ENCODE data around the gene S100G.
"Not testable (repeated sequence)": the region's sequence is repeated elsewhere in the genome, so short reads cannot be mapped to it uniquely, and the experiment has no call there.

Gene S100G, protein sequence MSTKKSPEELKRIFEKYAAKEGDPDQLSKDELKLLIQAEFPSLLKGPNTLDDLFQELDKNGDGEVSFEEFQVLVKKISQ

DNA sequence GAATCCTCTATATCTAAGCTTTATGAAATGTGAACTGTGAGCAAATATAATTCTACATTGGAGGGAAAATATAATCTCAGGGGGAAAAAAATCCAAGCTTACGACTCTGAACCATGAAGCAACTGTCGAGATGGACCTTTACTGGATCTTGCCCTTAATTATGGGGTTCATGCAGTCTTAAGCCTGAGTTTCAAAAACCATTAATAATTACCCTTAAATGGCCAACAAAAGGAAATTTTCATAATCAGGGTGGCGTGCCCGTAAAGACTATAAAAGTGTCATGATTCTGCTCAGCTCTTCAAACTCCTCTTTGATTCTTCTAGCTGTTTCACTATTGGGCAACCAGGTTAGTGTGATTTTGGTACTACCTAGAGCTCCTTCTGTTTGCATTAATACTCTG is at the start of gene S100G:
S100G (plus strand) TSS at position 301 of the 400 bp plus-strand sequence. CDS start 849 bp downstream, outside the sequence.
- DNase-seq (ENCODE audit: low read depth in 3 of 3): no peak

DNA sequence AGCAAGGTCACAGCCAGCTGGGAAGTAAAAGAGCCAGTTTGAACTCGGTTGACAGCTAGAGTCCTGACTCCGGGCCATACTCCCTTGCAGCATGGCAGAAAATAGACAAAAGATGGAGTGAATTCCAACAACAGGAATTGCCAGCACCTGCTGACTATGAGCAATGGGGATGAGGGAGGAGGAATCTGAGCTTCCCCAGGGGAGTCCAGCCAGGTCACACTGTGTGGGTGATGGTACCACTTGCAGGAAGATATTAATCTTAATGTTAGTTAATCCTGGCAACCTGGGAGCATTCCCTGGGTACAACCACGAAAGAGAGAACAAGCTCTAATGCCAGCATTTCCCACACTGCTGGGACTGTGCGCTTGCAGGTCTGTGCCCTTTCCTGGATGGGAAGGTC is 48.1 kb upstream of the S100G start:
- no peak for DNase-seq (ENCODE audit: low read depth in 3 of 3)

DNA sequence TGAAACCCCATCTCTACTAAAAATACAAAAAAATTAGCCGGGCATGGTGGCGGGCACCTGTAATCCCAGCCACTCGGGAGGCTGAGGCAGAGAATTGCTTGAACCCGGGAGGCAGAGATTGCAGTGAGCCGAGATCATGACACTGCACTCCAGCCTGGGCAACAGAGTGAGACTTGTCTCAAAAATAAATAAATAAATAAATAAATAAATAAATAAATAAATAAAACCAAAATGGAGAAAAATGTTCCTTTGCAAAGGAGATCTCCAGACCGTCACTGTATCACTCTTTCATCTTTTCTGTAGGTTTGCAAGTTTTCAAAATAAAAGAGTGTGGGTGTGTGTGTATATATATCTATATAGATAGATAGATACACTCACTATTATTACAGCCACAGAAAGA is 46.7 kb upstream of the S100G start:
- DNase-seq (ENCODE audit: low read depth in 3 of 3): not testable (repeated sequence)

DNA sequence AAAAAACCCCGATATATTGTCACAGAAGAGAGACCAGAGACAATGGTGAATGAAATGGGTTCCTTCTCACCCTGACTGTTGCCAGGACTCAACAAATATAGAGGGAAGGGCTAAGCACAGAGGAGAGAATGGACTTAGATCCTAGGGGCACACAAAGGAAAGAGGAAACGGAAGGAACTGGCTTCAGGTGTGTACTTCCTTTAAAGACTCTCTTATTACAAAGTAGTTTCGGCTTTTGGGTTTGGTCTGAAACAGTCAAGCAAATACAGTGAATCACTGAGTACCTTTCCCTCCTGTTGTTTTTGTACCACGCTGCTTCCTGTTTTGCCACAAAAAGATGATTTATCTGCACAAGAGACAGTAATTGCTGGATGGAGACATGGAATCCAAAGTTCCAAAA is 46.1 kb upstream of the S100G start:
- no peak for DNase-seq (ENCODE audit: low read depth in 3 of 3)

DNA sequence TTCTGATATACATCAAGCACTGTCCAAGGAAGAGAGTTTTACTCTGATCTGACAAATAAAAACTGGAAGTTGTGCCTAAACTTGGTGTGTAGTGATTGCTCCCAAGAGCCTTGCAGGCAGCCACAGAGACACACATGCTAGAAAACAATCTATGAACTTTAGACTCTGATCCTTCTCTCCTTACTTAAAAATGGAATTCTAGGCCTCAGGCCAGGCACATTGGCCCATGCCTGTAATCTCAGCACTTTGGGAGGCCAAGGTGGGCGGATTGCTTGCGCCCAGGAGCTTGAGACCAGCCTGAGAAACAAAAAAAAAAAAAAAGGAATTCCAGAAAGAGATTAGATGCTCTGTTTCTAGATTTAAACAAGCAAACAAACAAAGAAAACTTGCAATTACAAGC is 45.6 kb upstream of the S100G start:
- DNase-seq (ENCODE audit: low read depth in 3 of 3): no peak

DNA sequence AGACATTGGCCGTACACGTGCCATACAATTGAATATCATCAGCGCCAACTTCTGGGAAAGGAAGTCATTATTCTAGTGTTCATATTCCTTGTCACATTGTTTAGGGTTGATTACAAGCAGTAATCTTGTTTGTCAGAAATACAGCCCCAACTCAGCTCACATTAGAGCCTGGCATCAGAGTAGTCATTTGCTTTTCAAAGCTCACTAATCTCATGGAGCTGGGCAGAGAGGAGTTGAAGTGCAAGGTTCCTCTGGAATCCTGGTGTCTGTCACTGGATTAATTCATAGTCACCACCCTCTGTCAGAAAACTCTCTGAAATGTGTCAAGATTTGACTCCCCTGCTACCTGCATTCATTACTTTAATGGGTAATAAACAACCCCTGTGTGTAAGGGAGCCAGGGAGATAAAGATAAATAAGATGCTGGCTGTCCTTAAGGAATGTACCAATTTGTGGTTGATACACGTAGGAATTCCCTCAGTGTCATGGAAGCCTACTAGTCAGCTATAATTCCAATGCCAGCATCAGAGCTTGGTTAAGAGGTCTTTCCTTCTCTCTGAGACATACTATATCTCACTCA is 43.7 kb upstream of the S100G start:
- DNase-seq (ENCODE audit: low read depth in 3 of 3): no peak

DNA sequence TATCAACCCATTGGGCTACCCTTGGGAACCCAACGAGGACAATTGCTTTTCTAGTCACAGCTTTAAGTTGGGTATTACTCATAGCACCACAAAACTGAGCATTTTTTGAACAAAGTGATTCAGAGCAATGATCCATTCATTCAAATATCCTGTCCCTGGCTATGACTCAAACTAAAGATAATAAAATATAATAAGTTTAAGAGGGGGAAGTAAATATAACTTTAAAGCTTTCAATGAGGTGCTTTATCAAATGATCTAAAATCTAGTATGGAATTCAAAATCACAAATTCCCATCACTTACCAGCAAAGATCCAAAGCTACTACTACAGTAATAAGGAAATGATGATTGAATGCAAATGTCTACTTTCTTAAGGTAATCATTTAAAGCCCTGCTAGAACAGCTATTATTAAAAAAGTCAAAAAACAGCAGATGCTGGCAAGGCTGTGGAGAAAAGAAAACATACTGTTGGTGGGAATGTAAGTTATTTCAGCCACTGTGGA is 39.8 kb upstream of the S100G start:
- no peak for DNase-seq (ENCODE audit: low read depth in 3 of 3)

DNA sequence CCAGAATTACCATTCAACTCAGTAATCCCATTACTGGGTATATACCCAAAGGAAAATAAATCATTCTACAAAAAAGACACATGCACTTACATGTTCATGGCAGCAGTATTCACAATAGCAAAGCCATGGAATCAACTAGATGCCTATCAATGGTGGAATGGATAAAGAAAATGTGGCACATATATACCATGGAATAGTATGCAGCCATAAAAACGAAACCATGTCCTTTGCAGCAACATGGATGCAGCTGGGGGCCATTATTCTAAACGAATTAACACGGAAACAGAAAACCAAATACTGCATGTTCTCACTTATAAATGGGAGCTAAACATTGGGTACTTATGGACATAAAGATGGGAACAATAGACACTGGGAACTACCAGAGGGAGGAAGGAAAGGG is 39.3 kb upstream of the S100G start:
- not testable (repeated sequence) for DNase-seq (ENCODE audit: low read depth in 3 of 3)

DNA sequence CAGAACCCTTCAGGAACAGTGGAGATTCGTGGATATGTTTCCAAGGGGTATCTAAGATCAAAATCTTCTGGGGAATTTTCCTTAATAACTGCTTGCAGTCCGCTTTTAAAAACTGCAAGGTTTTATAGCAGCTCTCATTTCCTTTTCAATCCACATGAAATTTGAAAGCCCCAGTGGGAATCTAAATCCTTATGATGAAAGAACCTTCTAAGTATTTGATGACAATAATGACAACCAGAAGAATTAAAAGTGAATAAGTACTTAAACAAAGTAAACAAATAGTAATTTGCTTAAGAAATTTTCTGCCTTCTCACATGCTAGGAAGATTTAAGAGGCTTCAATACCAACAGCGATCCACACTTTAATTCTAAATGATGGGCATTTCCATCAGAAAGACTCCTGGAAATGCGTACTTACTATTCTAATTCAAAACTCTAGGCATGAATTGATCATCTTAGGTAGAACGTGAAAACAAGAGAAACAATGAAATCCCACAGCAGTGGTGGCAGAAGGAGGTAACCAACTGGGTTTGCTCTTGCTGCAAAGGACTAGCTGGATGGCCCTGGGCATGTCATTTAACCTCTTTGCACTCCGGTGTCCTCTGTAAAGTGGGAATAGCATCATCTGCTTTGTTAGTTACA is 37.6 kb upstream of the S100G start:
- no peak for DNase-seq (ENCODE audit: low read depth in 3 of 3)

DNA sequence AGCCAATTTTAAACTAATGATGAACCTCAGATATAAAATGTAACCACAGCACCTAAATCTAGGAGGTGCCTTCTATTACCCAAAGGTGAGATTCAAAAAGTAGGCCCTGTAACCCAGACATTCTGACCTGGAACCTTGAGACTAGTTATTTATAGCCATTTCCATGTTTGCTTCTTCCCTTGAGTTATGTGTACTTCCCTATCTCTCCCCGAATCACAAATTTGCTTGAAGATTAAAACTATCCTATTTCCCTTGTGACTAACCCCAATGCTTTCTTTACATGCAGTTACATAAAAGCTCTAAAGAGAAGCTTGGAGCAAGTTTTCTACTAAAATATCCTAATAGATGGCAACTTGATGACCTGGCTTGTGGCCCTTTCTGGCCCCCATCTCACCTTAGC is 32.6 kb upstream of the S100G start:
- no peak for DNase-seq (ENCODE audit: low read depth in 3 of 3)

DNA sequence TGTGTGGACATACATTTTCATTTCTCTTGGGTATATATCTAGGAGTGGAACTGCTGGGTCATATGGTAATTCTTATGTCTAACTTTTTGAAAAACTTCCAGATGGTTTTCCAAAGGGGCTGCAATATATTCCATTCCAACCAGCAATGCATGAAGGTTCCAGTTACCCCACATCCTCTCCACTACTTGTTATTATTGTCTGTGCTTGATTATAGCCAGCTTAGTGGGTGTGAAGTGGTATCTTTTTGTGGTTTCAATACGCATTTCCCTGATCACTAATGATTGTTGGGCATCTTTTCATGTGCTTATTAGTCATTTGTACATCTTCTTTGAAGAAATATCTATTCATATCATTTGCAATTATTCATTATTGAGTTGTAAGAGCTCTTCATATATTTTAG is 31.5 kb upstream of the S100G start:
- DNase-seq (ENCODE audit: low read depth in 3 of 3): no peak

DNA sequence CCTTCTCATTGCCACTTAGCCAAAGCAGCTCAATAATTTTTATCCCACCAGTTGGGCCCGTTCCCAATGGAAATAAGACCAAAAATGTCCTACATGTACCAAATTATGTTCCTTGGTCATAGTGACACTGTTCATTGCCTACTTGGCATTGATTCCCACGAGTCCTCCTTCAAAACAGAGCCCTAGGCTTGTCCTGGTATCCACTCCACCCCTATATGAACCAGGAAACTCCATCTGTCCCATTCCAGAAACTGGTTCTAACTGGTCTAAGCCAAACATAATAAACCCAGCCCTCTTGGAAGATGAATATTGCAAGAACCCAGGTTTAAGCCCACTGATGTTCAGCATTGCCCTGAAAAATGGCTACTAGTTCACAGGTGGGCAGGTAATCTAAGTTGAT is 30.9 kb upstream of the S100G start:
- DNase-seq (ENCODE audit: low read depth in 3 of 3): no peak

DNA sequence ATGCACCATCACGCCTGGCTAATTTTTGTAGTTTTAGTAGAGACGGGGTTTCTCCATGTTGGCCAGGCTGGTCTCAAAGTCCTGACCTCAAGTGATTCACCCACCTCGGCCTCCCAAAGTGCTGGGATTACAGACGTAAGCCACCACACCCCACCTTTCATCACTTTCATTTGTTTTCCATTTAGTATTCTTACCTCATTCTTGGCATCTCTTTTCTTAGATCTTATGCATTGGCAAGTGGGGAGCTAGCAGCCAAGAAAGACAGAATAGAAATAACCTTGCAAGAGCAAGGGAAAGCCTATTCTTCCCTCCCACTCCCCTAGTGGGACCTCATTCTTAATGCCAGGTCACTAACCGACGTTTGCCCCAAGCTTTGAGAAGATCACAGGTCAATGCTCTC is 21.4 kb upstream of the S100G start:
- not testable (repeated sequence) for DNase-seq (ENCODE audit: low read depth in 3 of 3)

DNA sequence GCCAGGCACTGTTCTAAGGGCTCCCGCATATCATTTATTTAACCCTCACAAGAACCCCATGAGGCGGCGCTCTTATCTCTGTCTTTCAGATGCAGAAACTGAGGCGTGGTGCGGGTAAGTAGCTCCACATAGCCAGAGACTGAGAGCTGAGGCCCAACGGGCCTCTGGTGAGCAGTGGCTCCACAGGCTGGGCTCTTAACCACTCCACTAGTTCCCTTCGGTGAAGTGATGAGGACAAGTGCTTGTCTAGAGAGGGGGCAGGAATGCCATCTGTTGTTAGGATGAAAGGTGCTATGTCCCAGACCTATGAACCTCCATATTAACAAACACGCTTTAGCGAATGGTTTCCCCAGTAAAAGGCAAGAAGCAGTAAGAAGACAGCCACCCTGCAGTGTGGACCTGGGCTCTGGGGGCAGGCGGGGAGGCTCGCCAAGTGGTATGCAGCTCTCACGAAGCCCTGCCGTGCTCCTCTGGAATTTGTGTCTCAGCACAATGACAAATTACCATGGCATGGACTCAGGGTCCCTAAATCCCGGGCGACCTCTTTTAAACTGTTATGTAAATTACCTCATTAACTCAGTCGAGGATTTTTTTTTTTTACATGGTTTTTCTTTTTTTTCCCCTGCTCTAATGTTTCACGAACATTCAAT is 20.9 kb upstream of the S100G start:
- DNase-seq (ENCODE audit: low read depth in 3 of 3): no peak

DNA sequence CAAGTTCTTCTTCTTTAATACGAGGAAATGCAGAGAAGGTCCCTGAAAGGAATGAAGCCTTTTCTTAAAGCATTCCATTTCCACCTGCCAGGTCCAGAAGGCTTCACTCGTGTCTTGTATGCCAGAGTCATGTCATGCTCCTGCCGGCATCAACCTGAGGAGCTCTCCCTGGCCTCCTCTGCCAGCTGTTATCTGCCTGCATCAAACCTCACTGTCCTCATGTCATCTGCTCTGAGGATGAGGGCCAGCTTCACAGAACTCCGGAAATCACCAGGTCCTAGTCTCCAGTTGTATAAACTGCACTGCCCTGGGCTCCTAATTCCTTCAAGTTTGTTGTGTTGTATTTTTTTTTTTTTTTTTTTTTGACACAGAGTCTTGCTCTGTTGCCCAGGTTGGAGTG is 20.0 kb upstream of the S100G start:
- DNase-seq (ENCODE audit: low read depth in 3 of 3): no peak

DNA sequence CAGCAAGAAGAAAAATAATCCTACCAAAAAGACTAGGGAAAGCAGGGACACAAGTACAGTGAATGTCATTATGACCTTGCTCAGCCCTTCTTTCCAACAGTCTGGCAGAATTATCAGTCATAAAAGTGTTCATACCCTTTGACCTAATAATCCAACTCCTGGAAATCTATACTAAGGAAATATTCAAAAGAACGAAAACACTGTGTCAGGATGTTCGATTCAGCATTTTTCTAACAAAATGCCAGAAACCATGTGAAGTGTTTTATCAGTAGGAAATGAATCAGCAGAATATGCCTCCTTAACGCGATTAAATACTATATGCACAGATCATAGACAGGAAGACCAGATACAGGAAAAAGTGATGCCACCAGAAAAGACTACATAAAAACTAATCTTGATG is 16.2 kb upstream of the S100G start:
- no peak for DNase-seq (ENCODE audit: low read depth in 3 of 3)

DNA sequence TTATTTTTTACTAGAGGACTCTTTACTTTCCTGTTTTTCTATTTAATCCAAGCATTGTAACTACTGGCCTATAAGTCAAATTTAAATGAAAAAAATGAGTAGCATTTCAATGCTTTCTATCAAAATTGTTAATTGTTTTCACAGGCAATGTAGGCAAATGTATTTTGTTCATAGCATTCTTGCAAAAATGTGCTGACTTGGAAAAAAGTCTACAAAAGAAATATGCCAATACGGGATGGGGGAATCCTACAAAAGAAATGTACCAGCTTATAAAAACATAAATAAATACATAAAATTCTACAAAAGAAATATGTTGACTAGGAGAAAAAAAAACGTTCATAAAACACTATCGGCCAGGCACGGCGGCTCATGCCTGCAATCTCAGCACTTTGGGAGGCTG is 14.9 kb upstream of the S100G start:
- no peak for DNase-seq (ENCODE audit: low read depth in 3 of 3)

DNA sequence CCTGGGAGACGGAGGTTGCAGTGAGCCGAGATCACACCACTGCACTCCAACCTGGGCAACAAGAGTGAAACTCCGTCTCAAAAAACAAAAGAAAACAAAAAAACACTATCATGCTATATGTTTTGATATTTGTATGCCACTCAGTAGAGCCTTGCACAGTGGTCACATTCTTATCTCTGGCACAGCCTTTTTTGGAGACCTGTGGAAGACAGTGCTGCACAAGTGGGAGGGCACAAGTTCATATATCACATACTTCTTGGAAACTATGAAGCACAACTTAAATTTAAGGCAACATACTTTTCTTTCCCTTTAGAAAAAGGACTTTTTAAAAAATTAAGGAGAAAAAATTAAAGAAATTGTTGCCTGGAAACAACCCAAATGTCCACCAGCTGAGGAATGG is 14.4 kb upstream of the S100G start:
- DNase-seq (ENCODE audit: low read depth in 3 of 3): no peak

DNA sequence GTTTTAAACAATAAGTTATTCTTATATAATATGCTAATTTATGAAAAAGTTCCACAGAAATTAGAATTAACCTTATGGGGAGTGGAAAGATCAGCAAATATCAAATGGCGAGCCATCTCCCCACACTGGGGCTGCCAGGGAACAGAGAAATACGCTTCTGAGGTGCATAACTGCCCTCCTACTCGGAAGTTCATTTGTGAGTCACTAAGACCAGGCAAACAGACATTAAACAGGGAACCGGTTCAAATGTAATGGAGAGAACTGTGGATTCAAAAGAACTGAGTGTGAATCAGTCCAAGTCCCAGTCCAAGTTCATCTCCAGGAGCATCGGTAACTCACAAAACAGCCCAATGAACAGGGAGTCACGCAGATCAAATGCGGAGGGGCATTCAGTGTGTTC is 11.4 kb upstream of the S100G start:
- no peak for DNase-seq (ENCODE audit: low read depth in 3 of 3)

DNA sequence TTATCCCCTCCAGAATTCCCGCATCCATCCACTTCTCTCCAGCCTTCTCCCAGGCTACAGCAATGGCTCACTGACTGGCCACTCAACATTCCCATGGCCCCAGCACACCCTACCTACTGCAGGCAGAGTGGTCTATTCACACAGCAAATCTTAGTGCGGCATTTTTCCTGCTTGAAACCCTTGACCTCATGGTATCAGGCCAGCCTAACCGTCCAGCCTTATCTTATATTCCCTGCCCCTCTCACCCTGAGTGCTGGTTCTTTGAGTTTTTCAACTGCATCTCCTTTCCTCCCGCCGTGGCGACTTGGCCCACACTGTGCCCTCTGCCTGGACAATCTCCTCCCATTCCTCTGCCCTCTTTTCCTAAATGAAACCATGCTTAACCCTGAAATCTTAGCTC is 10.0 kb upstream of the S100G start:
- DNase-seq (ENCODE audit: low read depth in 3 of 3): no peak

DNA sequence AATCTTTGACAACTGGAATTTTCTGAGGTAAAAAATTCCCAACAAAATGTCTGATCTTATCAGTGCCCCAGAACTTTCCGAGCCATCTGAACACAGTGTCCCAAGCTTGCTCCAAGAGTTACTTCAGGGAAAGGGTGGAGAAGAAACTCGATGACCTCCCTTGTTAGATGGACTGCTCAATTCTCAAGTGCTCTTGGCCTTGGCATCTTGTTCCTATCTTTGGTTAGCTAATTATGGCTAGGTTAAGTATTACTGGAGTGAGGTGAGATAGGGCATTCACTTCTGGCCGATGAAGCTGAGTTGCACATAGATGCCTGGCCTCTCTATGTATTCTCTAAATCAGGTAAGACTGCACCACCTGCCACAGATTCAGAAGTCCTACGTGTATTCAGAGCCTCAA is 9.1 kb upstream of the S100G start:
- DNase-seq (ENCODE audit: low read depth in 3 of 3): no peak

DNA sequence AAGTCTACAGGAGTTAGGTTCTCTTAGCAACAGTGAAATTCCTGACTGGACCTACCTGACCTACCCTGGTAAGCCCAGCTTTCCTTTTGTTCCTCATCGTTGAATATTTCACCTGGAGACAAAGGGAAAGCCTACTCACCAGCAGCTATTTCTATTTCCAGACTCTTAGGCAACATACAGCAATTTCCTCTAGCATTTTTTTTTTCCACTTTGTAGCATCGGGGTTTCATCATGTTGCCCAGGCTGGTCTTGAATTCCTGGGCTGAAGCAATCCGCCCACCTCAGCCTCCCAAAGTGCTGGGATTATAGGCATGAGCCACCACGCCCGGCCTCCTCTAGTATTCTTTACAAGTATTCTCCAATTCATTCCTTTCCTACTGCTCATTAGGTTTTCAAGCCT is 6.8 kb upstream of the S100G start:
- DNase-seq (ENCODE audit: low read depth in 3 of 3): no peak
